Measurements from ENCODE around the gene RPL34. TPM values are rescaled to one million over a fixed set of nuclear protein-coding genes. Genes with fewer than 3 reads are reported as not detected.

RPL34 gene
- total and polyA plus RNA-seq, 2 of the 8 experiments (the other 6 are each of a cell fraction or from before 2014, with no cell fraction given), result 1,430 to 2,987 TPM

GRCh38 chr4:108644237-108644636 is 23.9 kb downstream of the RPL34 start (continued):
- TF ChIP-seq EZH2 (IDR thresholded peaks at IDR 0.05; ENCODE audit: low read depth, low read length, severe bottlenecking), result no peak
- no peak for TF ChIP-seq HDAC2 (IDR thresholded peaks at IDR 0.05; ENCODE audit: borderline replicate concordance in 1 of 2, low read depth in 2 of 2, low read length in 2 of 2)
- TF ChIP-seq, protein P1, sequence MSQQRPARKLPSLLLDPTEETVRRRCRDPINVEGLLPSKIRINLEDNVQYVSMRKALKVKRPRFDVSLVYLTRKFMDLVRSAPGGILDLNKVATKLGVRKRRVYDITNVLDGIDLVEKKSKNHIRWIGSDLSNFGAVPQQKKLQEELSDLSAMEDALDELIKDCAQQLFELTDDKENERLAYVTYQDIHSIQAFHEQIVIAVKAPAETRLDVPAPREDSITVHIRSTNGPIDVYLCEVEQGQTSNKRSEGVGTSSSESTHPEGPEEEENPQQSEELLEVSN (IDR thresholded peaks at IDR 0.05), result no peak
- no peak for TF ChIP-seq CBX5 (IDR thresholded peaks at IDR 0.05; ENCODE audit: low read depth, low read length)

Measured in H1 (cell line).